GM23338 (cell line): ENCODE measurements around the gene CALM1.

ENCODE experiments used
- CREB1 ChIP-seq: fragments of 250-450 bp; sonication (Bioruptor Pico); IDR thresholded peaks from 2 replicates; pipeline ENCODE4 v1.5.0; 2020; ENCODE audit warnings: low read depth, mild to moderate bottlenecking, moderate library complexity
- CTCF ChIP-seq, 2 experiments: fragments of 200-600 bp in 1 of 2; sonication (generic) in 1 of 2; conservative IDR thresholded peaks; 2 replicates each; pipeline versions ENCODE4 v1.5.1 to v1.6.1; 2016 to 2017; ENCODE audit warnings: antibody characterized with exemption in 2 of 2, low read depth in 2 of 2, mild to moderate bottlenecking in 2 of 2, moderate library complexity in 1 of 2
- ETS1 ChIP-seq: IDR thresholded peaks from 2 replicates; pipeline ENCODE4 v1.6.1; 2016; ENCODE audit warnings: antibody characterized with exemption
- EZH2 ChIP-seq: fragments of 200-600 bp; sonication (generic); IDR thresholded peaks from one replicate; pipeline ENCODE4 v1.8.0; 2017; ENCODE audit warnings: antibody characterized with exemption, mild to moderate bottlenecking, low read depth; ENCODE audit not compliant: unreplicated experiment
- EZH2phosphoT487 ChIP-seq: fragments of 200-600 bp; sonication (generic); IDR thresholded peaks from one replicate; pipeline ENCODE4 v1.8.1; 2018; ENCODE audit warnings: antibody characterized with exemption; ENCODE audit not compliant: unreplicated experiment
- JUNB ChIP-seq: IDR thresholded peaks from one replicate; pipeline ENCODE4 v1.6.1; 2016; ENCODE audit warnings: antibody characterized with exemption; ENCODE audit not compliant: unreplicated experiment
- POLR2AphosphoS5 ChIP-seq: IDR thresholded peaks from 2 replicates; pipeline ENCODE4 v1.6.1; 2016; ENCODE audit warnings: antibody characterized with exemption, low read depth
- REST ChIP-seq: IDR thresholded peaks from one replicate; pipeline ENCODE4 v1.6.1; 2018; ENCODE audit warnings: antibody characterized with exemption; ENCODE audit not compliant: unreplicated experiment
- ZNF114 ChIP-seq: fragments of 250-450 bp; sonication (Bioruptor Pico); IDR thresholded peaks from 2 replicates; pipeline ENCODE4 v1.5.0; 2020; ENCODE audit warnings: mild to moderate bottlenecking, moderate library complexity

GRCh38 chr14:90393966-90394365 is 2.9 kb upstream of the CALM1 start:
- TF ChIP-seq EZH2phosphoT487 (no peak), CTCF (conservative IDR thresholded peaks at IDR 0.05; ENCODE audit: low read depth in 2 of 2) (no peak), POLR2AphosphoS5 (no peak), JUNB (no peak), ZNF114 (CRISPR knock-in tag) (no peak), EZH2 (no peak), REST (no peak), CREB1 (no peak), ETS1 (no peak)
